GM12878 (cell line): Measurements from ENCODE around the gene CFAP97D2. TPM values are rescaled to one million over a fixed set of nuclear protein-coding genes. Genes with fewer than 3 reads are reported as not detected.

Experiments used
- ASH2L ChIP-seq: fragments of 300-600, 200-600 bp; sonication (generic); IDR thresholded peaks from 2 replicates; pipeline ENCODE4 v1.6.1; 2017; ENCODE audit warnings: low read depth, mild to moderate bottlenecking, borderline replicate concordance
- ESRRA ChIP-seq: IDR thresholded peaks from 2 replicates; pipeline ENCODE4 v1.6.1; 2012; ENCODE audit warnings: mild to moderate bottlenecking, low read length, improper control_type of control experiment
- MTA3 ChIP-seq: IDR thresholded peaks from 2 replicates; pipeline ENCODE4 v1.6.1; 2012; ENCODE audit warnings: low read length, inconsistent platforms, borderline replicate concordance
- MYB ChIP-seq: fragments of 150-350 bp; IDR thresholded peaks from 2 replicates; pipeline ENCODE4 v1.6.1; 2014; ENCODE audit warnings: mild to moderate bottlenecking, low read depth, low read length, borderline replicate concordance
- REST ChIP-seq: IDR thresholded peaks from 2 replicates; pipeline ENCODE4 v1.6.1; 2012; ENCODE audit warnings: mild to moderate bottlenecking, low read depth, low read length
- ZNF24 ChIP-seq: fragments of 450-650 bp; IDR thresholded peaks from 2 replicates; pipeline ENCODE4 v1.6.1; 2017; ENCODE audit warnings: antibody characterized with exemption, mild to moderate bottlenecking
- polyA plus RNA-seq, 11 experiments: library from polyadenylated mRNA; depleted of rRNA in 4 of 11; unstranded in 6 of 11; stranded (reverse) in 5 of 11; fragments of >200 nt; fragmentation: Nextera tagmentation in 4 of 11; fragmentation: Illumina TruSeq in 1 of 11; extraction: Ambion mirVana in 4 of 11; extraction: Trizol in 1 of 11; gene quantifications; 1 replicate in 1 of 11; 2 replicates in 10 of 11; pipeline versions ENCODE4 v1.2.1 to v1.2.3, GENCODE V29; 2011 to 2016; ENCODE audit warnings: inconsistent platforms in 2 of 11, missing spikeins in 2 of 11, low read depth in 1 of 11
- total RNA-seq, 4 experiments: library from RNA; depleted of rRNA in 3 of 4; stranded (reverse); fragments of >200 nt in 3 of 4; fragmentation: Illumina TruSeq in 1 of 4; extraction: Trizol in 1 of 4; gene quantifications; 2 replicates each; pipeline versions ENCODE4 v1.2.1 to v1.2.3, GENCODE V29; 2013 to 2021
- TF ChIP-seq, protein P1 (sequence below): fragments of 450-650 bp; IDR thresholded peaks from 2 replicates; pipeline ENCODE4 v1.6.1; 2017; ENCODE audit warnings: mild to moderate bottlenecking, moderate library complexity
- TF ChIP-seq, protein P2 (sequence below): IDR thresholded peaks from 2 replicates; pipeline ENCODE4 v1.6.1; 2011; ENCODE audit warnings: mild to moderate bottlenecking, low read depth, low read length, moderate library complexity; ENCODE audit not compliant: insufficient replicate concordance

Gene CFAP97D2
- total and polyA plus RNA-seq, 10 of the 15 experiments (the other 5 are each of a cell fraction or from before 2014, with no cell fraction given): not detected

DNA sequence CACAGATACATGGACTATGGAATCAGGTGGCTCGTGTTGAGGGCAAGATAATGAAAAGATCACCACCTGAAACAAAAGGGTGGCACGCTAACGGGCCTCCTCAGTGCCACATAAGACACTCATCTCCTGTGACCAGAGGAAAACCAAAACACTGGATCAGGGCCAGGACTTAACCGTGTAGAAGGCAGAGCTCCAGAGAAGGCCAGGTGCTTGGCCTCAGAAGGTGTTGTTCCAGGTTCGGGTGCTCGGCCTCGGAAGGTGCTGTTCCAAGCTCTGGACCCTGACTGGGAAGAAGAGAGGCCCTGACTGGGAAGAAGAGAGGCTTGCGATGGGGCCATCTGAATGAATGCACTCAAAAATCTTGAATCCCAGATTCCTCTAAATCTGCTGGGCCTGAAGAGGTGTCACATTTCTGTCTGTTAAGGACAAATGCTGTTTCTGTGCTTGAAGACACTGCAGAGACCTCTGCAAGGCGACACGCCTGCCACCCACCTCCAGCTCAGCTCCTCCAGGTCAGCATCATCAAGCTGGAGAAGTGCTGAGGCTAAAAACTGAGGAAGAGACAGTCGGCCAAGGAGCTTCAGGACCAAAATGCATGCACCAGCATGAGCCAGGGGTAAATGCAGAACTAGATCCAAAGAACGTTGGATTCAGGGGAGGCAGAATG lies 44.0 kb upstream of the CFAP97D2 start (continued):
- TF ChIP-seq, protein P1, sequence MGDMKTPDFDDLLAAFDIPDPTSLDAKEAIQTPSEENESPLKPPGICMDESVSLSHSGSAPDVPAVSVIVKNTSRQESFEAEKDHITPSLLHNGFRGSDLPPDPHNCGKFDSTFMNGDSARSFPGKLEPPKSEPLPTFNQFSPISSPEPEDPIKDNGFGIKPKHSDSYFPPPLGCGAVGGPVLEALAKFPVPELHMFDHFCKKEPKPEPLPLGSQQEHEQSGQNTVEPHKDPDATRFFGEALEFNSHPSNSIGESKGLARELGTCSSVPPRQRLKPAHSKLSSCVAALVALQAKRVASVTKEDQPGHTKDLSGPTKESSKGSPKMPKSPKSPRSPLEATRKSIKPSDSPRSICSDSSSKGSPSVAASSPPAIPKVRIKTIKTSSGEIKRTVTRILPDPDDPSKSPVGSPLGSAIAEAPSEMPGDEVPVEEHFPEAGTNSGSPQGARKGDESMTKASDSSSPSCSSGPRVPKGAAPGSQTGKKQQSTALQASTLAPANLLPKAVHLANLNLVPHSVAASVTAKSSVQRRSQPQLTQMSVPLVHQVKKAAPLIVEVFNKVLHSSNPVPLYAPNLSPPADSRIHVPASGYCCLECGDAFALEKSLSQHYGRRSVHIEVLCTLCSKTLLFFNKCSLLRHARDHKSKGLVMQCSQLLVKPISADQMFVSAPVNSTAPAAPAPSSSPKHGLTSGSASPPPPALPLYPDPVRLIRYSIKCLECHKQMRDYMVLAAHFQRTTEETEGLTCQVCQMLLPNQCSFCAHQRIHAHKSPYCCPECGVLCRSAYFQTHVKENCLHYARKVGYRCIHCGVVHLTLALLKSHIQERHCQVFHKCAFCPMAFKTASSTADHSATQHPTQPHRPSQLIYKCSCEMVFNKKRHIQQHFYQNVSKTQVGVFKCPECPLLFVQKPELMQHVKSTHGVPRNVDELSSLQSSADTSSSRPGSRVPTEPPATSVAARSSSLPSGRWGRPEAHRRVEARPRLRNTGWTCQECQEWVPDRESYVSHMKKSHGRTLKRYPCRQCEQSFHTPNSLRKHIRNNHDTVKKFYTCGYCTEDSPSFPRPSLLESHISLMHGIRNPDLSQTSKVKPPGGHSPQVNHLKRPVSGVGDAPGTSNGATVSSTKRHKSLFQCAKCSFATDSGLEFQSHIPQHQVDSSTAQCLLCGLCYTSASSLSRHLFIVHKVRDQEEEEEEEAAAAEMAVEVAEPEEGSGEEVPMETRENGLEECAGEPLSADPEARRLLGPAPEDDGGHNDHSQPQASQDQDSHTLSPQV: no peak
- TF ChIP-seq MYB: no peak
- TF ChIP-seq ESRRA: no peak
- no peak for TF ChIP-seq ASH2L
- no peak for TF ChIP-seq MTA3
- no peak for TF ChIP-seq REST
- TF ChIP-seq ZNF24: no peak
- TF ChIP-seq, protein P2, sequence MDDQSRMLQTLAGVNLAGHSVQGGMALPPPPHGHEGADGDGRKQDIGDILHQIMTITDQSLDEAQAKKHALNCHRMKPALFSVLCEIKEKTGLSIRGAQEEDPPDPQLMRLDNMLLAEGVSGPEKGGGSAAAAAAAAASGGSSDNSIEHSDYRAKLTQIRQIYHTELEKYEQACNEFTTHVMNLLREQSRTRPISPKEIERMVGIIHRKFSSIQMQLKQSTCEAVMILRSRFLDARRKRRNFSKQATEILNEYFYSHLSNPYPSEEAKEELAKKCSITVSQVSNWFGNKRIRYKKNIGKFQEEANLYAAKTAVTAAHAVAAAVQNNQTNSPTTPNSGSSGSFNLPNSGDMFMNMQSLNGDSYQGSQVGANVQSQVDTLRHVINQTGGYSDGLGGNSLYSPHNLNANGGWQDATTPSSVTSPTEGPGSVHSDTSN: no peak
